ENCODE measurements around the gene TMEM266.

TMEM266 gene

GRCh38 chr15:76135516-76135915 lies 75.7 kb downstream of the TMEM266 start:
- DNase-seq = no peak

GRCh38 chr15:76138436-76138835 lies 78.7 kb downstream of the TMEM266 start:
- no peak for DNase-seq

GRCh38 chr15:76139368-76140073 lies 79.7 kb downstream of the TMEM266 start:
- DNase-seq = peak; percentile 75

DNA sequence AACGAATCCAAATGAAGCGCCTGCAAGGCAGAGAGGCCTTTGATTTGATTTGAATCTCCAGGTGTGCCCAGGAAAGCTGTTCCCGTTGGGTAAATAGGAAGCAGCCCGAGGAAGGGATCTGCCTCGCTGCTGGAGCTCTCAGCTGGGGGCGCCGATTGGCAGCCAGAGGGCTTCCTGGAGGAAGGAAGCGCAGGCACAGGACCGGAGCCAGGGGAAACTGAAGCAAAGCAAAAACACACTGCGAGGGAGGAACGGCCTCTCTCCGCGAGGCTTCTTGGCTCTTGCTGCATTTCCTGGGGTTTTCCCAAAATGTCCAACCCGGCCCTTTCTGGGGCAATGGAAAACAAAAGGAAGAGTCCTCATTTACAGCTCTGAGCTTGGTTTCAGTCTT lies 80.3 kb downstream of the TMEM266 start:
- no peak for DNase-seq

- DNase-seq = no peak
These were observed 87.0 kb downstream of the TMEM266 start for GRCh38 chr15:76146812-76147211.

DNA sequence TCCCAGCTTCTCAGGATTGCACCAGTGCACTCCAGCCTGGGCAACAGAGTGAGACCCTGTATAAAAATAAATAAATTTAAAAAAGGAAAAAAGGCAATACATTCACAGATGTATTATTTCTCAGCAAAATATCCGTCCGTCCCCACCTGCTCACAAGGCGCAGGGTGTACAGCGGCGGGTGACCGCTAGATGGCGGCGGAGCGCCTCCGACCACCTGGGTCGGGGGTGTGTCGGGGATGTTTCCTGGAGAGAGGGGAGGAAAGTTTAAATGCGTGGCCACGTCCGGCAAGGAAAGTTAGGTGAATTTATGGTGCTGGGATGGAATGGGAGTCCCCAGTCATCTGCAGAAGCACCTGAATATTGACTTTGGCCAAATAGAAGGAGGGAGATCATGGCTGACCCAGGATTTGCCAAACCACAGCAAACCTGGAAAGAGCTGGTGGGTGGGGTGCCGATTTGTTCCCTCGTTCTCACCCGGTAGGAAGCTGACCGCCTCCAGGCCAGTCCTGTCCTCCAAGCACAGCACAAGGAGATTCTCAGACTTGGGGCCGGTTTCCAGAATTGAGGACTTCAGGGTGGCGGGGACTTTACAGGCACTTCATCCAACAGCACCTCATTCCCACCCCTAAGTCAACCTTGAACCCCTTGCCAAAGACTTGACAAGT lies 88.3 kb downstream of the TMEM266 start:
- DNase-seq = peak; percentile 19

- DNase-seq = no peak
These were observed 89.6 kb downstream of the TMEM266 start for GRCh38 chr15:76149291-76149915.

DNA sequence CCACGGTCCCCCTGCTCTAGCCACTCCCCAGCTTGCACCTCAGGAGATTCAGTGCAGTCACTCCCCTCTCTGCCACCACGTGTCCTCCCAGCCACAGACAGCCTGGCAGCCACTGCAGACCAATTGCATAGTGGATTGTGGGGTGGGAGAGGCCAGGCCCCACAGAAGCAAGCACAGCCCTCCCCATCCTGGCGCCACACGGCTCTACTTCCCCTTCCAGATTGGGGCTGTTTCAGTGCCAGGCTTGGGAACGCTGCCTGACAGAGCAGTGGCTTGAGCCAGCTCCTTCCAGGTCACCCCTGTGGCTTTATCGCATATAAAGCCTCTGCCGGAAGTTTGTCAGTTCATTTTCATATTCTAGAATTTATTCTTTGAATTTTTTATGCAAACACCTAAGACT lies 90.7 kb downstream of the TMEM266 start:
- peak; percentile 12 for DNase-seq

- DNase-seq = peak; percentile 74
These were observed 91.3 kb downstream of the TMEM266 start for GRCh38 chr15:76150971-76151598.

DNA sequence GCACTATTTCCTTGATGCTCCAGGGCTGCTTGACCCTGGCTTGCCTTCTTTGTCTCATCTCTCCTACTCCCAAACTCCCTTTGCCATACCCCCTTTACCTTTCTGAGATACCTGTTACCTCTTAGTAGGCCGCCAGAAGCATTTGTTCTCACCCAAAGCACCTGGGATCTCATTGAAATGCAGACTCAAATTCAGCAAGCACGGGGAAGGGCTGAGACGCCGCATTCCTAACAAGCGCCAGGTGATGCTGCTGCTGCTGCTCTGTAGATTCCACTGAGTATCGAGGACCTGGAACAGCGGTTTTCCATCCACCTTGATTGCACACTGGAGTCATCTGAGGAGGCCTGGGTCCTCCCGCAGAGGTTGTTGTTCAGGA lies 91.8 kb downstream of the TMEM266 start:
- DNase-seq = no peak

GRCh38 chr15:76152197-76152596 lies 92.4 kb downstream of the TMEM266 start:
- DNase-seq = no peak

DNA sequence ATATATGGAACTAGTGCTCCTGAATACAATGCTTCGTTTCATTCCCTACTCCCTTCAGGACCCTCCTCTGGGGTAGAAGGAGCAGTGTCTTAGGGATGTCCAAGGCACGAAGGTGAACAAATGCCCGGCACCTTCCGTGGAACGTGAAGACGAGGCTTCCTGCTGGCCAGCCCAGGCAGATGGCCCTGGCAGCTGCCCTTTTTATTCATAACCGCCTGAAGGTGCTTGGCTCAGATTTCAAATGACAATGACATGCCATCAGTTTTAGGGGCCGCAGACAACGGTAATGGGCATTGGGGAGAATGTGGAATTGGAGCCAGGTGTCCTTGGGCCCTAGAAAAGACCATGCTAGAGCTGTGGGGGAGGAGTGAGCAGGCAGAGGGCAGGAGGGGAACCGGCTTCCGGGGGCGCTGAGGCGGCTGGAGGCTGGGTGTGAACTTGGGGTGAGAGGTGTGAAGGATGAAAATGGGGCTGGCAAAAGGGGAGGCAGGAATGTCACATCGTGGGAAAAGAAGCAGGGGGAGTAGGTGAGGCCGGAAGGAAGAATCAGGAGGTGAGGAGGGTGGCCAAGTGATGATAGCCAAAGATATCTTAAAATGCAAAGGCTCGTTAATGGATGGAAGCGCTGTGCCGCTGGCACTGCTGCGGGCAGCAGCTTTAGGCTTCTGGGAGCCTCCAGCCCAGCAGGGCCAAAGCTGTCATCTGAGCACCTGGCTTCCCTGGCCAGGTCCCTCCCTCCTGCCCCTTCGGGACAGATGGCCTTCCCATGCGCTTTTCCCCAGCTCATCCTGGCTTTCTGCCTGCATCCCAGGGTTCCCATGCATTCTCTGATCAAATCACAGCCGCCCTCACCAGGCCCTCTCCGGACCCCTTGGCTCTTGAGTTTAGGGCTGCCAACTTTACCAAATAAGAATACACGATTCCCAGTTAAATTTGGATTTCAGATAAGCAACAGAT lies 93.7 kb downstream of the TMEM266 start:
- no peak for DNase-seq

DNA sequence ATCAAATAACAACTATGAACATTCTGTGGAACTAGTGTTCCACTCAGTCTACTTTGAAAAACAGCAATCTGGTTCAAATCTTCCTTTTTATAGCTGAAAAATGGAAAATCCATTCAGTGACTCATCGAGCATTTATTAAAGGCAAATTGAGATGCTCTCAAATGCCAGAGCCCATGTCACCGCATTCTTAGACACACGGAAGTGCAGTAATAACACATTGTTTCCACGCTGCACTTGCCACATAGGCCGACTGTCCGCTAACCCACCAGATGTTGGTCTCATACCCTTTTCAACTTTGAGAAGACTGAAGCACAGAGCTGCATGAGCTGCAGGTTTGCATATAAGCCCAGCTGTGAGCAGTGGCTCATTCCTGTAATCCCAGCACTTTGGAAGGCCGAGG lies 95.9 kb downstream of the TMEM266 start:
- DNase-seq = no peak

- no peak for DNase-seq
These were observed 98.4 kb downstream of the TMEM266 start for GRCh38 chr15:76158226-76158625.

- DNase-seq = no peak
These were observed 99.0 kb downstream of the TMEM266 start for GRCh38 chr15:76158815-76159214.

GRCh38 chr15:76159282-76159681 lies 99.5 kb downstream of the TMEM266 start:
- DNase-seq = no peak

GRCh38 chr15:76160426-76161152 lies 100.8 kb downstream of the TMEM266 start:
- DNase-seq = no peak

DNA sequence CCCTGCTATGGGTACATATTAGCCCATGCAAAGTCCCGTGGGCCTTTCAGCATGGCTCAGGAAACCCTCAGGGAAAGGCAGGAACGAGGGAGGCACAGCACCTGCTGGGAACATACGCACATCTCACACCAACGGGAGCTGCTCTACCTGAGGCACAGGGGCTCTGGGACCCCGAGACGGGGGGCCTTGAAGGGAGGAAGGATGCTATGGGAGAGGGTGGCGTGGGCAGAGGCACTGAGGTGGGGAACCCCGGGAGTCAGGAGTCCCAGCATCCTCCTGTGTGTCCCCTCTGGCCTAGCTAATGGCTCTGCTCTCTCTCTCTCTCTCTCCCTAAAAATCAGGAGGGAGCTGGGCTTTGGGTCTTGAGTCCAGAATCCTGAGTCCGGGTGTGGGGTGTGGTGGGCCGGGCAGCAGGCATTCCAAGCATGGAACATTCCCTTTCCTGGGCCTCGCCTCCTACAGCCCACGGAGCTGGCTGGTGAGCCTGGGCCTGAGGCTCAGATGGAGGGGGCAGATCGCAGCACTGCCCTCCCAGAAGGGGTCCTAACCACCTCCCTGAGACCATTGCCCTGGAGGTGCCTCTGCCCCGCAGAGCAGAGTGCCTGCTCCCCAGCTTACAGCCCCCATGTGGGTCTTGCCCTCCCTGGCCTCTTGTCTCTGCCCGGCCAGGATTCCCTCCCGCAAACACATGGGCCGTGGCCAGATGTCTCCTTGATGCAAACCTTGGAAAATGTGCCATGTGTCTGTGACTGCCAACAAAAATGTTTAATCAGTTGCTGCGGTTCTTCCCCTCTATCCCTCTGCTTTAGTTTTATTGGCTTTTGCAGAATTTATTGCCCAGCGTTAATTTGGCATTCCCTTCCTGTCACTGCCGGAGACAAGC lies 101.6 kb downstream of the TMEM266 start:
- peak; percentile 73 for DNase-seq

DNA sequence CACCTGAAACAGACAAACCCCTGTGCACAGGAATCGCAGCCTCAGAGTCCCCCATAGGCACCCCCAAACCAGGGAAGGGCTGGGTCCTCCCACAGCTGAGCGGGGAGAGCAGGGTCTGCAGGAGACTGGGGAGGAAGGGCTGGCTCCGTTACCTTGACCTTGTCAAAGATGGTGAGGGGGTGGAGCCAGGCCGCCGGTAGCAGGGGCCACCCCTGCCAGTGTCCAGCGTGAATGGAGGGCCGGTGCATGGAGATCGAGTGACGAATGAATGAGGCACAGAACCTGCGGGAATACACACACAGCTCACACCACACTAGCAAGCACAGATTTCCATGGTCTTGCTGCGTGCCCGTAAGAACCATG lies 102.2 kb downstream of the TMEM266 start:
- DNase-seq = no peak

DNA sequence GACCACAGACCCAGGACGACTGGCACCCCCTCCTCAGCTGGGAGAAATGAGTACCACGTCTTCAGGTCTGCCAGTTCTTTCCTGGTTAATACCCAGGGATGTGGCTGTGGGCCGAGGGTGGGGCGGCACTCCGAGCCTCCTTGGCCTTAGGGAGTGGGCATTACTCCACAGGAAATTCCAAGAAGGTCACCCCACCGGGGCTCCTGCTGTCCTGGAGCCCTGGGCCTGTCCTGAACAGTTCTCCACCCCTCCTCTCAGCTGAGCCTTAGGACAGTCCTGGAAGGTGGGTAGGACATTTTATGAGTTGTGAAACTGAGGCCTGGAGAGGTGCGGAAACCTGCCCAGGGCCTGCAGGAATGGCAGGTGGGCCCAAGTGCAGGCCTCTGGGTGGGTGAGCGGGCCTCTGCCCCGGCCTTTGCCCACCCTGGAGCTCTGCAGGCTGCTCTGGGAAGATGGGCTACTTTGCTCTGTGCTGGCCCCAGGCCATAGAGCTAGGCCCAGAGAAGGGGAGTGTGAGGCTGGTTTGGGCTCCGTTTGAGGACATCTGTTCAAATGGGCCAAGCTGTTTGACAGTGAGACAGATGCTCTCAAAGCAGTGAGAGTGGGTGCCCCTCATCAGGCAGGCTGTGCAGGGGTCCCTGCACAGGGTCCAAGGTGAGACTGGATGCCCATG lies 103.1 kb downstream of the TMEM266 start:
- peak; percentile 43 for DNase-seq

Measured in NCI-H1694 (cell line).